Effector memory CD8-positive, alpha-beta T cell (primary cell): ENCODE data around the gene ARID2.

ENCODE experiments used
- ATAC-seq: fragments of 150-1000 bp; cut with Tn5 transposase; replicated peaks from 2 replicates; pipeline ENCODE4 v1.10.0; 2021; ENCODE audit warnings: mild to moderate bottlenecking, moderate library complexity
- DNase-seq, 3 experiments: peaks; one replicate each; pipeline ENCODE4 v3.0.0; 2021
- H3K27ac Mint-ChIP-seq, 2 donors: one replicate each; pipeline ENCODE4 v1.8.0; 2022; ENCODE audit warnings: mild to moderate bottlenecking in 2 of 2, mixed read lengths in 2 of 2, moderate library complexity in 2 of 2
- H3K27me3 Mint-ChIP-seq, 2 donors: one replicate each; pipeline ENCODE4 v1.8.0; 2022; ENCODE audit warnings: mixed read lengths in 2 of 2
- H3K36me3 Mint-ChIP-seq: one replicate; pipeline ENCODE4 v1.8.0; 2022; ENCODE audit warnings: mild to moderate bottlenecking, moderate library complexity, mixed read lengths; ENCODE audit not compliant: insufficient read depth
- H3K4me1 Mint-ChIP-seq, 2 donors: one replicate each; pipeline ENCODE4 v1.8.0; 2022; ENCODE audit warnings: low read depth in 2 of 2, mixed read lengths in 2 of 2
- H3K4me3 Mint-ChIP-seq, 2 donors: one replicate each; pipeline ENCODE4 v1.8.0; 2022; ENCODE audit warnings: mild to moderate bottlenecking in 2 of 2, mixed read lengths in 2 of 2, moderate library complexity in 2 of 2
- H3K9me3 Mint-ChIP-seq, 2 donors: one replicate each; pipeline ENCODE4 v1.8.0; 2022; ENCODE audit warnings: mixed read lengths in 2 of 2

The ARID2 gene

DNA sequence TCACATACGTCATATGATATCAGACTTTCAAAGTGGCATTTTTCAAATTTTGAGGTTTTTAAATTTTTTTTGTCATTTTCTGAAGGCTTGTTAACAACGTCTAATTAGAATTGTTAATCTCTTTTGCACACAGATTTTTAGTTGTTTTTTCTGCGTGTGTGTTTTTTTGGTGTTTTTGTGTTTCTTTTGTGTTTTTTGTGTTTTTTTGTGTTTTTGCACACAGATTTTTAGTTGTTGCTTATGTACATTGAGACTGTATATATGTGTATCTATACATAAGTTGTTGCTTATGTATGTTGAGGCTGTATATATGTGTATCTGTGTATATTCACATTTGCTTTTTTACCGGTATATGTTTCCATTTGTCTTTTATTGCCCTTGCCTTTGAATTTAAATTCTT, 30.8 kb downstream of the ARID2 start:
- Mint-ChIP-seq H3K27me3 (no peaks in the 10 kb centered on the region), H3K4me3 (no peak overlapping the region), H3K27ac (no peak overlapping the region), H3K9me3 (no peaks in the 10 kb centered on the region), H3K4me1 (peaks cover 31 to 59% of the 10 kb centered on the region in 2 donors), H3K36me3 (peaks cover 22% of the 10 kb centered on the region)
- DNase-seq (no peak), ATAC-seq (no peak)

DNA sequence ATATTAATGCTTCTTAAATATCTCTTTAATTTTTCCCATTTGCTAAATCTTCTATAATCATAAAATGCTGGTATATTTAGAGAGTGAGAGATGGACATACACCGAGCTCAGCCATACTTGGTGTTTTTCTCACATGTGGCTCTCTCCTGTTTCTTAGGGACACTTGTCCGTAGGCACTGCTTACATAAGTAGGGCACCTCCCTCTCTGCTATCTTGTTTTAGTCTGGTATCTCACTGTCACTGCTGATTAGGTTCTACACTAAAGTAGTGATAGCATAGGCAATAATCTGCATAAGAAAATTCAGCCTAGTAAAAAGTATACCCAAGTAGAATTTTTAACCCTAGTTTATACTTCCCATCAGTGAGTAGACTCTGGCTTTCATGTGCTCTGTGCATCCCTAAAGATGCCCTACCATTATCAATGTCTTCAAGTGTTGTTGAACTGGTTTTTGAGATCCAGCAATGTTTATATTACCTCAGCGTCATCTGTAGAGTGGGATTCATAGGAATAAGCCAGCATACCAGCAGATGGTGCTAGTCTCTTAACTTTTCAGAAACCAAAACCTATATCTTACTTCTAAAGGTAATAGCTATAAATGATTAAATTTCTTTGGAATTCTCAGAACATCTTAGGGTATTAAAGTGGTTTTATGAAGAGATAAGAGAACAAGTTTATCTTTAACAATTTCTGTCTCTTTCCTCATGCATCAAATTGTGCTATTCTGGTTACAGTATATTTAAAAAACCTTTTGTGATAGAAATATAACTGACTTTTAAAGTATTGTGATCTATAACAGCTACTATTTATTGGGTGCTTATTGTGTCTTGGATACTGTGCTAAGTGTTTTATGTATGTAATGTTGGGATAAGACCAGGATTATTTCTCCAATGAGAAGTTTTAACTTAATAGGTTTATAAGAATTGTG, 32.9 kb downstream of the ARID2 start:
- H3K27me3 Mint-ChIP-seq: no peaks in the 10 kb centered on the region
- H3K9me3 Mint-ChIP-seq: no peaks in the 10 kb centered on the region
- H3K36me3 Mint-ChIP-seq: peaks cover 15% of the 10 kb centered on the region
- ATAC-seq: peak; percentile 37
- no peak overlapping the region for H3K4me3 Mint-ChIP-seq
- peaks cover 28 to 57% of the 10 kb centered on the region in 2 donors for H3K4me1 Mint-ChIP-seq
- H3K27ac Mint-ChIP-seq: peak overlapping the region; percentile 11 to 63
- DNase-seq: peak in 1 of 3 experiments; percentile 5

DNA sequence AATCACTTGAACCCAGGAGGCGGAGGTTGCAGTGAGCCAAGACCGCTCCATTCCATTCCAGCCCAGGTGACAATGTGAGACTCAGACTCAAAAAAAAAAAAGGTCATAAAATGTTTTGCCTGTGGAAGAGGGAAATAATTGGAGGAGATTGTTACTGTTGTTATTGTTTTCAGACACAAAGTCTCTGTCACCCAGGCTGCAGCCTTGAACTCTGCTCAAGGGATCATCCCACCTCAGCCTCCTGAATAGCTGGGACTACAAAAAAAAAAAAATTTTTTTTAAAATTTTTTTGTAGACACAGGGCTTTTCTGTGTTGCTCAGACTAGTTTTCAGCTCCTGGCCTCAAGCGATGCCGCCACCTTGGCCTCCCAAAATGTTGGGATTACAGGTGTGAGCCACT, 33.9 kb downstream of the ARID2 start:
- Mint-ChIP-seq H3K9me3 (no peaks in the 10 kb centered on the region), H3K36me3 (peaks cover 13% of the 10 kb centered on the region), H3K27me3 (no peaks in the 10 kb centered on the region), H3K27ac (peak overlapping the region in 1 of 2 donors; percentile 63), H3K4me3 (no peak overlapping the region), H3K4me1 (peaks cover 34 to 56% of the 10 kb centered on the region in 2 donors)
- no peak for ATAC-seq
- no peak for DNase-seq

DNA sequence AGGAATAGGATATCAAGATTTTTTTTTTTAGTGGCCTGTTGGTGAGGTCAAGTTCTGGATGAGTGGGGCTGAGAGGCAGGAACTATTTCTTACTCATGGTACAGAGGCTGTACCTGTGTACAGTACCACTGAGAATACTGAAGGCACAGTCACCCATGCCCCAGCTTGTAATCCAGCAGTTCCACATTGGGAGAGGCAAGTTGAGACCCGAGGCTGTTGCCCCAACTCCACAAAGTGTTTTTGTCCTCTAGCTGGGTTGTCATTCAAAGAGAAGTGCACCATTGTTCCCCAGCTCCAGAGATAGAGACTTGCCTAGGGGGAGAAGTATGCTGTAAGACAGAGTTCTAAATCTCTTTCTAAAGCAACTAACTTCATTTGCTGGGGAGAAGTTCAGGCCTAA, 38.7 kb downstream of the ARID2 start:
- DNase-seq (no peak), ATAC-seq (no peak)
- Mint-ChIP-seq H3K27ac (peak overlapping the region in 1 of 2 donors; percentile 41), H3K27me3 (no peaks in the 10 kb centered on the region), H3K4me1 (peaks cover 32 to 57% of the 10 kb centered on the region in 2 donors), H3K4me3 (no peak overlapping the region), H3K9me3 (peaks cover 2 to 8% of the 10 kb centered on the region in 2 donors), H3K36me3 (peaks cover 15% of the 10 kb centered on the region)

DNA sequence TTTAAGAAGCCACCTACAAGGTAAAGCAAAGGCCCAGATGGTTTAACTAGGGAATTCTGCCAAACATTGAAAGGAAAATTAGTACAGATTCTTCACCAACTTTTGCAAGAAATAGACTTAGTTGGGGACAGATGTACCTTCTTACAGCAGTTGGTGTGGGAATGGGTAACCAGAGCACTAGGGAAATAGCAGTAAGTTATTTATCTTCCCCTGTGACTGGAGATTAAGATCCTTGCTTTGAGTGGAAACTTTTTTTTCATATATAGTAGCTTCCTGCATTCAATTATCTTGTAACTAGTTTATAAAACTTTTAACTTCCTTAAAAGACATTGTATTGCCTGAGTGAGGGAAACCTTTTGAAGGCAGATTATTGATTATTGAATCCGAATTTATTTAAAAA, 44.2 kb downstream of the ARID2 start:
- Mint-ChIP-seq H3K36me3 (peaks cover 4% of the 10 kb centered on the region), H3K9me3 (peaks cover 2 to 8% of the 10 kb centered on the region in 2 donors), H3K4me1 (peaks cover 21 to 50% of the 10 kb centered on the region in 2 donors), H3K27ac (no peak overlapping the region), H3K4me3 (peak overlapping the region in 1 of 2 donors; percentile 4), H3K27me3 (no peaks in the 10 kb centered on the region)
- DNase-seq (no peak), ATAC-seq (no peak)

DNA sequence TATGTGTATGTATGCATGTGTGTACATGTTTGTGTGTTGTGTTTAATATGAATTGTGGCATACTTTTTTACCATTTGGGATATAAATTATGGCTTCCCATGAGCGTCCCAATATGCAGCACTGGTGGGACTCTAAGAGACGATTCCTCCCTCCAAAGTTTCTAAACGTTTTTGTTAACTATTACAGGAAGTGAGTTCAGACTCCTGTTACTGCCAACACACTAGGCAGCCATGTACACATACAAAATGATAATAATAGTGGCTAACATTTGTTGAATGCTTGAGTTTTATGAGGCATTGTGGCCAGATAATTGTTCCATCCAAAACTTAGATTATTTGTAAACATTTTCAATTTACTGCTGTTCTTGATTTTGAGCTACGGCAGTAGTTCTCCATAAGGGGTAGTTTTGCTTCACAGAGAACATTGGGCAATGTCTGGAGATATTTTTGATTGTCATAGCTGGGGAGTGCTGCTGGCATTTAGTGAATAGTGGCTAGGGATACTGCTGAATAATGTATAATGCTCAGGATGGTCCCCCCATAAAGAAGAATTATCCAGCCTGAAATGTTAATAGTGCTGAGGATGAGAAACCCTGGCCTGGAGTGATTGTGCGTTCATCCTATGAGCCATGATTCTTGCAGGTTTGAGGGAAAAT, 45.1 kb downstream of the ARID2 start:
- Mint-ChIP-seq H3K9me3 (peaks cover 0 to 1% of the 10 kb centered on the region in 2 donors), H3K27me3 (no peaks in the 10 kb centered on the region), H3K36me3 (peaks cover 4% of the 10 kb centered on the region), H3K27ac (no peak overlapping the region), H3K4me3 (peak overlapping the region in 1 of 2 donors; percentile 14), H3K4me1 (peaks cover 18 to 43% of the 10 kb centered on the region in 2 donors)
- DNase-seq (no peak), ATAC-seq (no peak)

DNA sequence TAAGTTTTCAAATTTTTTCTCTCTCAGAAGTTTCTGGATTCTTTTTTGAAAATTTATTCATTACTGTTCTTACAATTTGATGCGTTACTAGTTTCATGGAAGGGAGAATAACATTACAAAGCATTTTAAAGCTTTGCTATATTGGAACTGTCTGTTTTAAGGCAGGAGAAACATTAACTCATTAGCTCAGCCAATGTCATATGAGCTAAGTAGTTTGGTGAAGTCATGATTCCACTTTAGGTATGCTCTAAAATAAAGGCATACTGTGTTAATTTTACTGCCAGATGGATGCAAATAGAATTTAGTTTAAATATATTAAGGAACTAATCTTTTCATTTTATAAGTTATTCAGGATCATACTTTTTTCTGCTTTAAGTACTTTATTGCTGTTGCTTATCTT, 46.0 kb downstream of the ARID2 start:
- Mint-ChIP-seq H3K27me3 (no peaks in the 10 kb centered on the region), H3K4me3 (no peak overlapping the region), H3K4me1 (peaks cover 15 to 38% of the 10 kb centered on the region in 2 donors), H3K36me3 (no peaks in the 10 kb centered on the region), H3K27ac (no peak overlapping the region), H3K9me3 (no peaks in the 10 kb centered on the region)
- ATAC-seq: no peak
- no peak for DNase-seq

DNA sequence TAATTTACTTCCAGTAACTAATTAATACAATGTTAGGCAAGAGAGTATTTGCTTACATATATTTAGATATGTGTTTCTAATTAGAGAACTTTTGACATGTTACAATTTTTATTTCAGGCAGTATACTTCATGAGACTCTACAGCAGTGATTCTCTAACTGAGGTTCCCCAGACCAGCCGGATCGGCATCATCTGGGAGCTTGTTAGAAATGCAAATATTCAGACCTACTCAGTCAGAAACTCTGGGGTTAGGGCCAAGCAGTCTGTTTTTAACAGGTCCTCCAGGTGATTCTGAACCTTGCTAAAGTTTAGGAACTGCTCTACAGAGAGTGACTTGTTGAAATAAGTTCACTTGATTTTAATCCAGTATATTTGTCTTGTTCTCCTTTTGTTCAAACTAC, 46.5 kb downstream of the ARID2 start:
- ATAC-seq (no peak), DNase-seq (no peak)
- Mint-ChIP-seq H3K4me1 (peaks cover 14 to 35% of the 10 kb centered on the region in 2 donors), H3K9me3 (no peaks in the 10 kb centered on the region), H3K4me3 (no peak overlapping the region), H3K27me3 (no peaks in the 10 kb centered on the region), H3K27ac (no peak overlapping the region), H3K36me3 (peaks cover 3% of the 10 kb centered on the region)

DNA sequence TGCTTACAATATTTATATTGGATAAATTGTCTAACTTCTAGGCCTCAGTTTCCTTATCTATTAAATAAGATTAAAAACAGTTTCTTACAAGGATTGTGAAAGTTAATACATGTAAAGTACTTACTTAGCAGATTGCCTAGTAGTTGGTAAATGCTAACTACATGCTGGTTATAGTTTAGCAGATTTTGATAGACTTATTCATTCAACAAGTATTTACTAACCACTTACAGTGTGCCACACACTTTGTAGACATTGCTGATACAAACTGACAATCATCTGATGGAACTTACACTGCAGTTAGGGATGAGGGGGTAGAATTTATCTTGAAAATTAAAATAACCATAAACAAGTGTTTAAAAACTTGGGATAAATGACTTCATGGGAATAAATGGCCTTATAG, 50.4 kb downstream of the ARID2 start:
- no peaks in the 10 kb centered on the region for H3K27me3 Mint-ChIP-seq
- DNase-seq: no peak
- no peak overlapping the region for H3K4me3 Mint-ChIP-seq
- peaks cover 1 to 15% of the 10 kb centered on the region in 2 donors for H3K4me1 Mint-ChIP-seq
- H3K9me3 Mint-ChIP-seq: no peaks in the 10 kb centered on the region
- H3K36me3 Mint-ChIP-seq: peaks cover 7% of the 10 kb centered on the region
- H3K27ac Mint-ChIP-seq: no peak overlapping the region
- ATAC-seq: no peak

DNA sequence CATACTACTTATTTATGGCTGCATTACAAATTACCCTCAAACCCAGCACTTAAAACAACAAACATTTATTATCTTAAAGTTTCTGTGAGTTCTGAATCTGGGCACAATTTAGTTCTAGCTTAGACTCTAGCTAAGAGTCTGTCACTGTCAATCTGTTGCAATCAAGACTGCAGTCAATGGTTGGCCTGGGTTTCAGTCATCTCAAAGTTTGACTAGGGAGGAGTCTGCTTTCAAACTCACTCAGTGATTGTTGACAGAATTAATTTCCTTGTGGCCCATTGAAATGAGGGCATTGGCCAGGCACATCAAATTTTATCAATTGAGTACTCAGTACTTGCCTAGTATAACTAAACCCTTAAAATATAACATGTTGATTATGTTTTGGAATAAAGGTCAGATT, 51.6 kb downstream of the ARID2 start:
- DNase-seq: no peak
- H3K9me3 Mint-ChIP-seq: no peaks in the 10 kb centered on the region
- peaks cover 1 to 9% of the 10 kb centered on the region in 2 donors for H3K4me1 Mint-ChIP-seq
- no peaks in the 10 kb centered on the region for H3K27me3 Mint-ChIP-seq
- H3K4me3 Mint-ChIP-seq: no peak overlapping the region
- no peak for ATAC-seq
- no peak overlapping the region for H3K27ac Mint-ChIP-seq
- H3K36me3 Mint-ChIP-seq: peaks cover 7% of the 10 kb centered on the region

DNA sequence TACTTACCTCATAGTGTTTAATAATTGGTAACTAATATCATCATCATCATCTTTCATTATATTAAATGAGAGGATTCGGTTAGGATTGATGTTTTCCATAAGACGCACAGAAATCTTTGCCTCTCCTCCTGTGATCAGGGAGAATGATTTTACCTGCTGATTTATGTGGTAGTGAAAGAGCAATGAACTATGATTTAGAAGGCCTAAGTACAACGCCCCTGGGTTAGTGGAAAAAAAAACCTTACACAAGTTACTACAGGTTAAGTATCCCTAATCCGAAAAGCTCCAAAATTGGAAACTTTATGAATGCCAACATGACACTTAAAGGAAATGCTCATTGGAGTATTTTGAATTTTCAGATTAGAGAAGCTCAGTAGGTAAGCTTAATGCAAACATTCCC, 55.8 kb downstream of the ARID2 start:
- no peaks in the 10 kb centered on the region for H3K27me3 Mint-ChIP-seq
- peaks cover 2 to 20% of the 10 kb centered on the region in 2 donors for H3K4me1 Mint-ChIP-seq
- ATAC-seq (no peak), DNase-seq (no peak)
- H3K36me3 Mint-ChIP-seq: peaks cover 7% of the 10 kb centered on the region
- H3K4me3 Mint-ChIP-seq: no peak overlapping the region
- H3K27ac Mint-ChIP-seq: no peak overlapping the region
- no peaks in the 10 kb centered on the region for H3K9me3 Mint-ChIP-seq

DNA sequence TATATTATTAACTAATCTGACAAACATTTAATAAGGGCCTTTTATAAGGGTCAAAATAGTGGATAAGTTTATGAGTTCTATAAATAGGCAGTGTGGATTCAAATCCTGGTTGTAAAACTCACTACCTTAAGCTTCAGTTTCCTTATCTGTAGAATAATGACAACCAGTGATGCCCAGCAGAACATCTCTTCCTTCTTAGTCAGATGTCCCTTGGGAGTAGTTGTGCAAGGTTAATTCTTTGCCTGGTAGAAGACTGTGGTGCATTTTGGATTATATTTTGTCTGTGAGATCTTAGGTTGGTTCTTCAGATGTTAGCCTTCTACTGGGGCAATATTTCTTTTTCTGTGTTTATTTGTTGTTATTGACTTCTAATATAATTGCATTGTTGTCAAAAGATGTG, 59.5 kb downstream of the ARID2 start:
- Mint-ChIP-seq H3K4me1 (peaks cover 5 to 35% of the 10 kb centered on the region in 2 donors), H3K27ac (no peak overlapping the region), H3K36me3 (peaks cover 1% of the 10 kb centered on the region), H3K4me3 (no peak overlapping the region), H3K9me3 (no peaks in the 10 kb centered on the region), H3K27me3 (no peaks in the 10 kb centered on the region)
- DNase-seq (no peak), ATAC-seq (no peak)

DNA sequence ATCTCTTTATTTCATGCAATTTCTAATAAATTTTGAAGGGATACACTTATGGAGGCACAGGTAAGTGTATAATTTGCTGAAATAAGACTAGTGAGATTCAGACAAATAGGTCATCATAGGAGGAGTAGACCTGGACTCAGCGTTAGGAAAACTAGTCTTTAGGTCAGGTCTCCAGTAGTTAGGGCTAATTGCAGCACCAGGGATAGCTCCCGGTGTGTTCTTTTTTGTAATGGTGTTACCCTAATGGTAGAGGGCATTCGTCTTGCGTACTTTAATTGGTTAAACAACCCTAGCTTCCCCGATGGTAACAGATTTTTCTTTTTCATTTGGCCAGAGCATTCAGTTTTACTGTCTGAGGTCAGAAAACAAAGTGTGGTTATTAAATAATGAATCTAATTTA, 64.9 kb downstream of the ARID2 start:
- ATAC-seq: no peak
- Mint-ChIP-seq H3K27me3 (no peaks in the 10 kb centered on the region), H3K4me3 (no peak overlapping the region), H3K27ac (no peak overlapping the region), H3K36me3 (peaks cover 7% of the 10 kb centered on the region), H3K4me1 (peaks cover 4 to 27% of the 10 kb centered on the region in 2 donors), H3K9me3 (no peaks in the 10 kb centered on the region)
- no peak for DNase-seq

DNA sequence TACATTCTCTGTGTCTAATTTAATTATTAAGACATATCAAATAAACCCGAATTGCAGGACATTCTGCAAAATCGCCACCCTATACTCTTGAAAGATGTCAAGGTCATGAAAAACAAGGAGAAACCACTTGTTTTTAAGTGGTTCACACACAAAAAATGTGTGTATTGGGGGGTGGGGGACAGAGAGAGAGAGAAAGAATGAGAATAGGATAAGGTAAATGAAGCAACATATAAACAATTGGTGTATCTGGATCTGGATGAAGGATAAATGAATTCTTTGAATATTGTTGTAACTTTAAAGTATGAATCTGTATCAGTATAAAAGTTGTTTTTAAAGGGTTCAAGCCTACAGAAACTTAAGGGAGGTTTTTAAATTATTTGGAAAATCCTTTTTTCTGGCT, 72.1 kb downstream of the ARID2 start:
- ATAC-seq (no peak), DNase-seq (no peak)
- H3K9me3 Mint-ChIP-seq: no peaks in the 10 kb centered on the region
- H3K4me1 Mint-ChIP-seq: peaks cover 16 to 47% of the 10 kb centered on the region in 2 donors
- H3K36me3 Mint-ChIP-seq: peaks cover 2% of the 10 kb centered on the region
- H3K27ac Mint-ChIP-seq: no peak overlapping the region
- H3K27me3 Mint-ChIP-seq: no peaks in the 10 kb centered on the region
- no peak overlapping the region for H3K4me3 Mint-ChIP-seq
